HepG2 (cell line): Measurements from ENCODE around the gene PLEKHA6. TPM values are rescaled to one million over a fixed set of nuclear protein-coding genes. Genes with fewer than 3 reads are reported as not detected.

Experiments
- ATAC-seq: fragments of 200-7000 bp; cut with Tn5 transposase; 3 replicates; pipeline ENCODE4 v1.9.1; 2020; ENCODE audit warnings: mild to moderate bottlenecking, moderate library complexity
- BruUV-seq: library from RNA; stranded (reverse); fragments of 400-500 nt; replicated peaks from 2 replicates; lab custom pipeline; 2021; lab: Mats Ljungman, UMichigan
- CTCF ChIA-PET: fragments of 300-600 bp; formaldehyde crosslinking; extraction: SDS; loops from one replicate; lab custom pipeline; 2021; ENCODE audit warnings: low total read pairs, inconsistent platforms, low intra/inter-chr PET ratio; lab: Yijun Ruan, JAX
- POLR2A ChIA-PET: fragments of 350-600 bp; sonication (Branson Sonifier 250); formaldehyde crosslinking; loops from one replicate; lab custom pipeline; 2020; ENCODE audit warnings: antibody characterized with exemption, inconsistent platforms; lab: Yijun Ruan, JAX
- DNase-seq: peaks from one replicate; pipeline ENCODE4 v3.0.0-alpha.2; 2015; ENCODE audit warnings: low spot score
- FAIRE-seq: peaks from 3 replicates; lab custom pipeline; 2011; peaks lifted over from hg19 to GRCh38; lab: Jason Lieb, UNC
- H2AFZ ChIP-seq: one replicate; pipeline ENCODE4 v1.6.1; 2011; ENCODE audit warnings: low read length, inconsistent platforms
- H3K27ac ChIP-seq: fragments of 300-600 bp; 3 replicates; pipeline ENCODE4 v1.8.0; 2011; ENCODE audit warnings: mixed run types, mild to moderate bottlenecking, mixed read lengths, low read length, inconsistent platforms; ENCODE audit not compliant: insufficient read depth; ENCODE audit errors: extremely low read length
- H3K27me3 ChIP-seq, 2 experiments: fragments of 200-600 bp in 1 of 2; 2 replicates in 1 of 2; 3 replicates in 1 of 2; pipeline versions ENCODE4 v1.6.0 to v1.8.0; 2011; ENCODE audit warnings: low read length in 2 of 2, mild to moderate bottlenecking in 2 of 2, moderate library complexity in 2 of 2, inconsistent platforms in 1 of 2; ENCODE audit not compliant: insufficient read depth in 2 of 2, control insufficient read depth in 1 of 2
- H3K36me3 ChIP-seq, 2 experiments: fragments of 200-600 bp in 1 of 2; replicated peaks in 1 of 2; 2 replicates in 1 of 2; 3 replicates in 1 of 2; pipeline versions ENCODE4 v1.5.1 to v1.8.0; 2011; ENCODE audit warnings: low read length in 2 of 2, inconsistent platforms in 1 of 2; ENCODE audit not compliant: insufficient read depth in 2 of 2, control insufficient read depth in 1 of 2
- H3K4me1 ChIP-seq: 2 replicates; pipeline ENCODE4 v1.5.1; 2012; ENCODE audit warnings: low read length, inconsistent platforms; ENCODE audit not compliant: insufficient read depth
- H3K4me2 ChIP-seq: 2 replicates; pipeline ENCODE4 v1.6.0; 2011; ENCODE audit warnings: low read depth, low read length, inconsistent platforms
- H3K4me3 ChIP-seq, 3 experiments: fragments of 200-600 bp in 1 of 3; sonication (generic), shearing (Covaris generic) in 1 of 3; replicated peaks in 1 of 3; 2 replicates each; pipeline ENCODE4 v1.5.1; 2011 to 2016; ENCODE audit warnings: low read length in 3 of 3, inconsistent platforms in 2 of 3, low read depth in 2 of 3, mild to moderate bottlenecking in 2 of 3, control low read depth in 1 of 3, mixed read lengths in 1 of 3; ENCODE audit not compliant: insufficient read depth in 1 of 3
- H3K79me2 ChIP-seq: one replicate; pipeline ENCODE4 v1.6.1; 2011; ENCODE audit warnings: low read length, inconsistent platforms; ENCODE audit not compliant: insufficient read depth
- H3K9ac ChIP-seq: 2 replicates; pipeline ENCODE4 v1.6.0; 2011; ENCODE audit warnings: mild to moderate bottlenecking, low read depth, low read length, inconsistent platforms; ENCODE audit not compliant: insufficient read depth
- H3K9me3 ChIP-seq: 2 replicates; pipeline ENCODE4 v1.5.1; 2012; ENCODE audit warnings: mild to moderate bottlenecking, low read length
- H4K20me1 ChIP-seq: 2 replicates; pipeline ENCODE4 v1.6.0; 2011; ENCODE audit warnings: inconsistent platforms, mild to moderate bottlenecking, low read length, moderate library complexity; ENCODE audit not compliant: insufficient read depth
- FOXK2 ChIP-seq: fragments of 450-650 bp; IDR thresholded peaks from 2 replicates; pipeline ENCODE4 v1.6.1; 2016
- FOXO4 ChIP-seq: sonication (generic); formaldehyde crosslinking; conservative IDR thresholded peaks from 2 replicates; pipeline ENCODE4 v1.8.1; 2023; ENCODE audit warnings: missing genetic modification reagents
- GLI4 ChIP-seq: sonication (generic); formaldehyde crosslinking; IDR thresholded peaks from 2 replicates; pipeline ENCODE4 v1.5.1; 2020; ENCODE audit warnings: missing genetic modification reagents, mild to moderate bottlenecking, moderate library complexity, borderline replicate concordance
- GZF1 ChIP-seq: sonication (generic); formaldehyde crosslinking; IDR thresholded peaks from 2 replicates; pipeline ENCODE4 v1.5.1; 2020; ENCODE audit warnings: mild to moderate bottlenecking, missing genetic modification reagents
- MTERF4 ChIP-seq: sonication (generic); formaldehyde crosslinking; IDR thresholded peaks from 2 replicates; pipeline ENCODE4 v1.8.0; 2023; ENCODE audit warnings: mild to moderate bottlenecking, missing genetic modification reagents
- NONO ChIP-seq, 2 experiments: fragments of 450-650 bp in 1 of 2; sonication (generic) in 1 of 2; formaldehyde crosslinking in 1 of 2; IDR thresholded peaks in 1 of 2; conservative IDR thresholded peaks in 1 of 2; 2 replicates each; pipeline versions ENCODE4 v1.6.1 to v1.8.0; 2017 to 2022; ENCODE audit warnings: mild to moderate bottlenecking in 1 of 2, missing genetic modification reagents in 1 of 2, moderate library complexity in 1 of 2
- PHF8 ChIP-seq: sonication (generic); formaldehyde crosslinking; IDR thresholded peaks from 2 replicates; pipeline ENCODE4 v1.5.0; 2020; ENCODE audit warnings: missing genetic modification reagents
- REL ChIP-seq: sonication (generic); formaldehyde crosslinking; conservative IDR thresholded peaks from 2 replicates; pipeline ENCODE4 v1.8.0; 2022; ENCODE audit warnings: mild to moderate bottlenecking, missing genetic modification reagents, moderate library complexity
- REST ChIP-seq, 2 experiments: IDR thresholded peaks; 2 replicates each; pipeline ENCODE4 v1.6.1; 2011 to 2012; ENCODE audit warnings: low read length in 2 of 2, borderline replicate concordance in 1 of 2, low read depth in 1 of 2, mild to moderate bottlenecking in 1 of 2, moderate library complexity in 1 of 2
- SMAD3 ChIP-seq: sonication (generic); formaldehyde crosslinking; IDR thresholded peaks from 2 replicates; pipeline ENCODE4 v1.4.0; 2020; ENCODE audit warnings: missing genetic modification reagents
- TFE3 ChIP-seq: IDR thresholded peaks from 2 replicates; pipeline ENCODE4 v1.6.1; 2016
- ZBTB2 ChIP-seq: sonication (generic); formaldehyde crosslinking; IDR thresholded peaks from 2 replicates; pipeline ENCODE4 v1.8.0; 2022; ENCODE audit warnings: low read depth, missing genetic modification reagents
- ZNF264 ChIP-seq: sonication (generic); formaldehyde crosslinking; IDR thresholded peaks from 2 replicates; pipeline ENCODE4 v1.4.0; 2020; ENCODE audit warnings: missing genetic modification reagents
- ZNF30 ChIP-seq: sonication (generic); formaldehyde crosslinking; IDR thresholded peaks from 2 replicates; pipeline ENCODE4 v1.5.0; 2020; ENCODE audit warnings: mild to moderate bottlenecking, missing genetic modification reagents
- ZNF414 ChIP-seq: sonication (generic); formaldehyde crosslinking; IDR thresholded peaks from 2 replicates; pipeline ENCODE4 v1.5.0; 2020; ENCODE audit warnings: missing genetic modification reagents
- WGBS: methylation state at CpG from one replicate; pipeline ENCODE4 v1.1.6; 2017; ENCODE audit warnings: low lambda C conversion rate; 5-methylcytosine and 5-hydroxymethylcytosine counted together
- in situ Hi-C: cut with HindIII; loops from 2 replicates; pipeline ENCODE4 v1.10.0; 2017; ENCODE audit warnings: low pct_unique_long_range_greater_than_20kb; ENCODE audit not compliant: extremely low pct_ligation_motif_present
- intact Hi-C: fragments of 100-400 bp; cut with micrococcal nuclease; formaldehyde crosslinking; loops from one replicate; pipeline ENCODE4 v1.10.0; 2022; ENCODE audit not compliant: unreplicated experiment
- polyA plus RNA-seq, 8 experiments: library from polyadenylated mRNA; depleted of rRNA in 3 of 8; stranded (reverse) in 7 of 8; unstranded in 1 of 8; fragments of >200 nt; fragmentation: Illumina TruSeq in 4 of 8; extraction: Trizol in 4 of 8; gene quantifications; 2 replicates each; pipeline versions ENCODE4 v1.2.1 to v1.2.3, GENCODE V29; 2011 to 2016; ENCODE audit warnings: low read depth in 4 of 8, missing spikeins in 1 of 8, mixed read lengths in 1 of 8; ENCODE audit not compliant: insufficient read depth in 1 of 8
- total RNA-seq, 5 experiments: library from RNA; depleted of rRNA; stranded (reverse); fragments of >200 nt; fragmentation: Illumina TruSeq; extraction: Trizol; gene quantifications; 2 replicates each; pipeline ENCODE4 v1.2.3, GENCODE V29; 2016; ENCODE audit warnings: low read depth in 1 of 5

PLEKHA6 gene
- total and polyA plus RNA-seq, 2 of the 13 experiments (the other 11 are each of a cell fraction or from before 2014, with no cell fraction given), result 5.3 to 11.4 TPM

- H3K36me3 ChIP-seq, result no peaks in the 10 kb centered on the region
- ChIA-PET CTCF (no interaction called here), POLR2A (interaction anchor here (1.3 kb wide), 1 partner anchor 17 kb away, joined by 3 read pairs; the partner anchor contains the start of gene GOLT1A)
- ATAC-seq (no peak), DNase-seq (no peak), FAIRE-seq (no peak)
- H4K20me1 ChIP-seq, result no peaks in the 10 kb centered on the region
- no peaks in the 10 kb centered on the region for H3K79me2 ChIP-seq
- H3K4me3 ChIP-seq, result no peak overlapping the region
- 93% methylated on average over 4 of the region's 5 CpGs for WGBS
- 0 out of 2 replicates have a peak, but pooled peaks cover 4% of the 10 kb centered on the region for H3K4me1 ChIP-seq
- no TSS peak for BruUV-seq
- H3K9me3 ChIP-seq, result no peaks in the 10 kb centered on the region
- H3K27ac ChIP-seq, result no peak overlapping the region
- intact Hi-C loops, result no loop called here
- in situ Hi-C loops, result no loop called here
- no peak overlapping the region for H3K9ac ChIP-seq
- no peak overlapping the region for H2AFZ ChIP-seq
- H3K27me3 ChIP-seq, result peaks cover 0 to 15% of the 10 kb centered on the region in 2 experiments; a peak in 2 of 5 replicates
- no peak overlapping the region for H3K4me2 ChIP-seq
- no peak for TF ChIP-seq TFE3
- TF ChIP-seq ZNF264 (CRISPR knock-in tag), result no peak
- TF ChIP-seq NONO (IDR thresholded peaks at IDR 0.05), result no peak
- no peak for TF ChIP-seq NONO (CRISPR knock-in tag; conservative IDR thresholded peaks at IDR 0.05)
- no peak for TF ChIP-seq FOXK2
- no peak for TF ChIP-seq REST (IDR thresholded peaks at IDR 0.05; ENCODE audit: borderline replicate concordance in 1 of 2, low read depth in 1 of 2, low read length in 2 of 2)
- TF ChIP-seq PHF8 (CRISPR knock-in tag), result no peak
- TF ChIP-seq GZF1 (CRISPR knock-in tag), result no peak
- TF ChIP-seq GLI4 (CRISPR knock-in tag), result no peak
- no peak for TF ChIP-seq FOXO4 (CRISPR knock-in tag)
- TF ChIP-seq ZNF414, result no peak
- no peak for TF ChIP-seq SMAD3 (CRISPR knock-in tag)
- no peak for TF ChIP-seq ZBTB2 (CRISPR knock-in tag)
- TF ChIP-seq REL (CRISPR knock-in tag), result no peak
- no peak for TF ChIP-seq MTERF4
- TF ChIP-seq ZNF30 (CRISPR knock-in tag), result no peak
These were observed 162.7 kb downstream of the PLEKHA6 start for GRCh38 chr1:204197068-204197467.
